ENCODE data around the gene BCAM.
"Not testable (repeated sequence)": the region's sequence is repeated elsewhere in the genome, so short reads cannot be mapped to it uniquely, and the experiment has no call there.

Gene BCAM

DNA sequence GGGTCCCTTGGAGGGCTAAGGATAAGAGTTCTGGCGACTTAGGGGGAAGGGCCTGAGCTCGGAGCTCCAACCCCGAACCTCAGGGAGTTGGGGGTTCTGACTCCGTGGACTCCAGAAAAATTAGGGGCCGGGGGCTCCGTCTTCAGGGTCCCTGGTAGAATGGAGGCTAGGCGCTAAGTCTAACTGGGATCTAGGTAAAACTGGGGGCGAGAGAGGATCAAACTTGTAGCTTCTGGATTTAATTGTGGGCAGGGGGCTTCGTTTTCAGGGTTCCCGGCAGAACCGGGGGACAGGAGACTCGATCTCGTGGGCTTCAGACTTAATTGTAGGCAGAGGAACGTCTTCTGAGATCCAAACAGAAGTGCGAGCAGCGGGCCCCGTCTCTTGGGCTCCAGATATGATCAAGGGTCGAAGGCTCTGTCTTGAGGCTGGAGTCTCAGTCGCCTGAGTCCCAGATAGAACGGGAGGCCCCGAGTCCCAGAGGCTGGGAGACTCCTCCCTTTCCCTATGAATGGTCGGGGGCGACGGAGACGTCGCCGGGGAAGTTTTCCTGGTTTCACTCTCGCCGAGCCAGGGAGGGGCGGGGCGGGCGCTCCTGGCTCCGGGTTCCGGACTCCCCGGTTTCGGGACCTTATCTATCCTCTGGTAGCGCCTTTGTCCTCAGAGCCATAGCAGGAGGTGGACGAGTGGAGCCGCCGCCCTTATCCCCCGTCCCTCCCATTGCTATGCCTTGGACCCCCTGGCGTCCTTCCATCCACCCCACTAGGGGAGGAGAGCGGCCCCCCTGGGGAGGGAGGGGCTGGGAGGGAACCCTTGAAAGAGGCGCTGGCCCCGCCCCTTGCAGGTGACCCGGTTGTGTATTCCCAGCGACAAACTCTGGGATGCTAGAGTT is 38.5 kb downstream of the BCAM start:
- in situ Hi-C loops (cut with MboI; ENCODE audit: low sequenced_read_pairs) = no loop called here

DNA sequence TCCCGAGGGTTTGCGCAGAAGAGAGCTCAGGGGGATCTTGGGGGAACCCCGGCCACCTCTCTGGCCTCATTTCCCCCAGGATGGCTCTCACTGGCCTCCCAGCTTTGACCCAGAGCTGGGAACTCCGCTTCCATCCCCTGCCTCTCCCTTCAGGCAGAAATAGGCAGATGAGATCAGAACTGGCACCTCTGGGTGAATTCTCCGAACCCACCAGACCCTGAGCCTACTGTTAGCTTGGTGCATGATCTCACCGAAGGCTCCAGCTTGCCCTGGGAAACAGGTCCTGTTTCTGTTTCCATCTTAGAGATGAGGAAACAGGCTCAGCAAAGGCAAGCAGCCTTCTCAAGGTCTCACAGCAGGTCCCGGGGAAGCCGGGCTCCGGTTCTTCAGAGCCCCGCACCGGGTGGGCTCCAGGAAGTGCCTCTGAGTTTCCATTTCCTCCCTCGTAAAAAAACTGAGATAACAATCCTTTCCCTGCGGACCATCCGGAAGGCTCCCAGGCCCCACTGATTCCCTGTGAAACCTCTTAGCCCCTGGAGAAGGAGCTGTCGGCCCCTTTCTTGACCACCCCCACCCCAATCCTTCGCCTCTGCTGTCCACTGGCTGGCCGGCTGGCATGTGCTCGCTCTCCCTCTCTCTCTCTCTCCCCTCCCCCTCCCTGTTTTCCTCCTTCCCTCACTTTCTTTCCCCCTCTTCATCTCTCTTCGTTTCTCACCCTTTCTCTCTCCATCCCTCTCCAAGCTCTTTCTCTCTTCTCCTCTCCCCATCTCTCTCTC is 39.3 kb downstream of the BCAM start:
- in situ Hi-C loops (cut with MboI; ENCODE audit: low sequenced_read_pairs) = no loop called here

DNA sequence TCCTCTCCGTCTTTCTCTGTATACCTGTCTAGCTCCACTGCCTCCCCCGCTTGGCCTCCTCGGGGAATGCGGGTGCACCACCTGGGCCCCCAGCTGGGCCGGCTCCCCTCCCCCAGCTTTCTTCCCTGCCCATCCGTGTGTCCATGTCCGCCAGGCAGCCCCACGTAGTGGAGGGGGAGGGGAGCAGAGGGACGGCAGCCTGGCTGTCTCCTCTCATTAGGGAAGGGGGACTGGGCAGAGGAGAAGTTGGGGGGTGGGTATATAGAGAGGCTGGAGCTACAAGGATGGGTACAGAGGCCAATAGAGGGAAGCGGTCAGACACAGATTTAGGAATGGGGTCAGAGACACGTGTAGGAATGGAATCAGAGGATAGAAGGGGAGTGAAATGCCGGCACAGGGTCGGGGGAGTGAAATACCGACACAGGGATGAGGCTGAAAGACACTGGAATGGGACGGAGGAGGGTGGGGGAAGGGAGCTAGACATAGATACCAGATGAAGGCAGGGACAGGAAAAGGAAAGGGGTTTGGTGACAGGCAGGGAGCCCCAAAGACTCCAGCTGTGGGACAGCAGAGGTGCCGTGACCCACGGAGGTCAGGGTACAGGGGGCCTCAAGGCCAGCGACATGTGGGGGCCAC is 40.0 kb downstream of the BCAM start:
- in situ Hi-C loops (cut with MboI; ENCODE audit: low sequenced_read_pairs) = no loop called here

DNA sequence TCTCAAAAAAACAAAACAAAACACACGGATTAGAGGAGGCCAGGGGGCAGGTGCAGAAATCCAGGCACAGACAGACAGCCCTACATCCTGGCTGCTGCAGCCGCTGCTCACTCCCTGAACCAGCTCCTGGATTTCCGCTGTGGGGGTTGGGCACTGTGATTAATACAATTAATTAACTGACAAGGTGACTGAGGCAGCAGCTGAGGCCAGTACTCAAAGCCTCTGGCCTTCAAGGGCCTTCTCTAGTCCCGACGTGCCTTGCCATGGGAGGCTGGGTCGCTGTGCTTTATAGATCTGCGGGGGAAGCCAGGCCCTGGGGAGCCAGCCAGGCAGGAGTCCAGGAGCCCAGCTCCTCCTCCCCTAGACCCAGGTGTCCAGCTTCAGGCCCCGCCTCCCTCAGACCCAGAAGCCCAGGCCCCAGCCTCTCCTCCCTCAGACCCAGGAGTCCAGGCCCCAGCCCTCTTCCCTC is 41.8 kb downstream of the BCAM start:
- in situ Hi-C loops (cut with MboI; ENCODE audit: low sequenced_read_pairs) = no loop called here

DNA sequence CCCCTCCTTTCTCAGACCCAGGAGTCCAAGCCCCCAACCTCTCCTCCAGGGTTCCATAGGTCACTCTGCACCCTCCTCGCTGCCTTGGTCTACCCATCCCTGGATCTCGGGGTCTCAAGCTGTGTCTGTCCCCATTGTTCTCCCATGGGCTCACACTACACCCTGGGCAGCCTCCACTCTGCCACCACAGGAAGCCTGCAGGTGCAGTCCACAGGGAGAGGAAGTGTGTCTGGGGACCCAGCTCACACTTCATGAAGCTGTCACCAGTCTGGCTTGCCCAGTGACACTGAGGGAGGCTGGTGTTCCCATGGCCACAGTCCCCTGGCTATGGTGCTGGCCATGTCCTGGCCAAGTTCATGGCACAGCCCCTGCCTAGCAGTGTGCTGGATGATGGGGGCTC is 42.5 kb downstream of the BCAM start:
- in situ Hi-C loops (cut with MboI; ENCODE audit: low sequenced_read_pairs) = no loop called here

DNA sequence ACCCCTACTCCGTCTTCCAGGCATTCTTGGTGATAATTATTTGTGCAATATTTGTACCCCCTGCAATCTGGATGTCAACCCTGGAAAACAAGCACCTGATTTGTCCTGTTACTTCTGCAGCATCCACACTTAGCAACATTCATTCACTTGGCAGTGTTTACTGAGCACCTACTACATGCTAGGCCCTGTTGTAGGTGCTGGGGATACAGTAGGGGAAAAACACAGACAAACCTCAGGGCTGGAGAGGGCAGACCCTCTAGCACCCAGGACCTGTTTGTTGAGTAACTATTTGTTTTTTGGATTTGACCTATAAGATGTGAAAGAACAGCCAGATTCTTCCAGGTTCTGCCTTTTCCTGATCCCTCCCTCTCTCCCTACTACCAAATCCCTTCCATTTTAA is 46.7 kb downstream of the BCAM start:
- in situ Hi-C loops (cut with MboI; ENCODE audit: low sequenced_read_pairs) = no loop called here

DNA sequence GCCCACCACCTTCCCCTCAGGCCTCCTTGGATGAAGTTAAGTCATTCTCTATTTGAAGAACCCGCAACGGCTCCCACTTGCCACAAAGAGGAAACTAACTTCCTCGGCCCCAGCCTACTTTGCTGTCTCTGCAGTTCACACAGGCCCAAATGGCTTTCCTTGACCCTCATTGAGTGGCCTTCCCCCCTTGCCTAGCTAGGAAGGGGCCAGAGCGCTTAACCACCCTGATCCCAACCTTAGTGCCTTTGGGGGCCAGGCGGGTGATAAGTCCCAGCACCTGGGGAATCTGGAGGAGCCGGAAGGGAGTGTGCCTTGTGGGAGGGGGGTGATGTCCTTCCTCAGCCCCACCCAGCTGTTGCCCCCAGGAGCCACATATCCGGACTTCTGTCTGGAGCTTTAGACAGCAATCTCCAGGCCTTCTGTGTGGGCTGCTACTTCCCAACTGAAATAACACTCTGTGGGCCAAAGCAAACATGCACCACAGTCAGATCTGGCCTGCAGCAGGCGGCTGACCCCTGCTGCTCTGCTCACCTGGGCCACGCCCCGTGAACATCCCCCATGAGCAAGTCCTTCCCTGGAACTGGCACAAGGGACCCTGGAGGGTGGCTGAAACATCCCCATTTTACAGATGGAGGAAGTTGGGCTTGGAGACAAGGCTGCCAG is 47.6 kb downstream of the BCAM start:
- in situ Hi-C loops (cut with MboI; ENCODE audit: low sequenced_read_pairs) = no loop called here

DNA sequence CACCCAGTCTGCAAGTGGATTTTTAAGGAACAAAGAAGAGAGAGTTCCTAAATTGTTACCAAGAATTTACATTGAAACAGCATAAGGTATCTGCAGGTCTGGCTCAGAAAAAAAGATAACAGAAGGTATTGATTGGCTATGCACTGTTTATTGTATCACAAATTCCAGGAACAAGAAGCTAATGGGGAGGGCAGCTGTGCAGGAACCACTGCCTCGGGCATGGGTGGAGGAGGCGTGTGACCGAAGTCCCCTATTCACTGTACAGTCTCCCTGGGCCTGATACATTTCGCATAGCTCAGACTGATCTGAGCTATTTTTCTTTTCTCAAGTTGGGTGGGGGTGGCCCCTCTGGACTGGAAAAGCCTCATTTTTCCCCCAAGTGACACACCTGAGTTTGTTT is 48.9 kb downstream of the BCAM start:
- in situ Hi-C loops (cut with MboI; ENCODE audit: low sequenced_read_pairs) = no loop called here

DNA sequence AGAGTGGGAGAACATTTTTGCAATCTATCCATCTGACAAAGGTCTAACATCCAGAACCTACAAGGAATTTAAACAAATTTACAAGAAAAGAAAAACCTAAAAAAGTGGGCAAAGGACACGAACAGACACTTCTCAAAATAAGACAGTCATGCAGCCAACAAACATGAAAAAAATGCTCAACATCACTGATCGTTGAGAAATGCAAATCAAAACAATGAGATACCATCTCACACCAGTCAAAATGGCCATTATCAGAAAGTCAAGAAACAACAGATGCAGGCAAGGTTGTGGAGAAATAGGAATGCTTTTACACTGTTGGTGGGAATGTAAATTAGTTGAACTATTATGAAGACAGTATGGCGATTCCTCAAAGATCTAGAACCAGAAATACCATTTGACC is 52.7 kb downstream of the BCAM start:
- in situ Hi-C loops (cut with MboI; ENCODE audit: low sequenced_read_pairs) = not testable (repeated sequence)

DNA sequence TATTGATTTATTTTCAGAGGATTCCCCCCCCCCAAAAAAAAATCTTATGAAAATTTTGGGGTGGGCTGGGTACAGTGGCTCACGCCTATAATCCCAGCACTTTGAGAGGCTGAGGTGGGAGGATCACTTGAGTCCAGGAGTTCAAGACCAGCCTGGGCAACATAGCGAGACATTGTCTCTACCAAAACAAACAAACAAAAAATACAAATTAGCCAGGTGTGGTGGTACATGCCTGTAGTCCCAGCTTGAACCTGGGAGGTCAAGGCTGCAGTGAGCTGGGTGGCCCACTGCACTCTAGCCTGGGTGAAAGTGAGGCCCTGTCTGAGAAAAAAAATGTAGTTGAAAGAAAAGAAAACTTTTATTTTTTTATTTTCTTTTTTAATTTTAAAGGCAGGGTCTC is 55.1 kb downstream of the BCAM start:
- in situ Hi-C loops (cut with MboI; ENCODE audit: low sequenced_read_pairs) = no loop called here

DNA sequence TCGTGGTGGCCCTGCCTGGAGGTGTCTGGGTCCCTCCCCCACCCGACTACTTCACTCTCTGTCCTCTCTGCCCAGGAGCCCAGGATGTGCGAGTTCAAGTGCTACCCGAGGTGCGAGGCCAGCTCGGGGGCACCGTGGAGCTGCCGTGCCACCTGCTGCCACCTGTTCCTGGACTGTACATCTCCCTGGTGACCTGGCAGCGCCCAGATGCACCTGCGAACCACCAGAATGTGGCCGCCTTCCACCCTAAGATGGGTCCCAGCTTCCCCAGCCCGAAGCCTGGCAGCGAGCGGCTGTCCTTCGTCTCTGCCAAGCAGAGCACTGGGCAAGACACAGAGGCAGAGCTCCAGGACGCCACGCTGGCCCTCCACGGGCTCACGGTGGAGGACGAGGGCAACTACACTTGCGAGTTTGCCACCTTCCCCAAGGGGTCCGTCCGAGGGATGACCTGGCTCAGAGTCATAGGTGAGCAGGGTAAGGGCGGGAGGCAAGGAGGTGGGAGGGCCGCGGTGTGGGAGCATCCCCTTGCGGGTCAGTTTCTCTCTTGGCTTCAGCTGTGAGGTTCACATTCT is 56.4 kb downstream of the BCAM start:
- in situ Hi-C loops (cut with MboI; ENCODE audit: low sequenced_read_pairs) = no loop called here

DNA sequence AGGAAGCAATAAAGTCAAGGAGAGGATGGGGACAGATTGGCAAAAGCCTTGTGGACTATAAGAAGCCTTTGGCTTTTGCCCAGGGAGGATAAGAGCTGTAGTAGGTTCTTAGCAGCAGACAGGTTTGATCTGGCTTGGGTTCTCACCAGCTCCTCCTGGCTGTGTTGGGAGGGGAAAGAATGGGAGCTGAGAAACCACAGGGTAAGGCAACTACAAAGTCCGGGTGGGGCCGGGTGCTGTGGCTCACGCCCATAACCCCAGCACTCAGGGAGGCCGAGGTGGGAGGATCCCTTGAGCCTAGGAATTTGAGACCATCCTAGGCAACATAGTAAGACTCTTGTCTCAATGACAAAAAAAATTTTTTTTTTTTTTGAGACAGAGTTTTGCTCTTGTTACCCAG is 57.8 kb downstream of the BCAM start:
- in situ Hi-C loops (cut with MboI; ENCODE audit: low sequenced_read_pairs) = no loop called here

DNA sequence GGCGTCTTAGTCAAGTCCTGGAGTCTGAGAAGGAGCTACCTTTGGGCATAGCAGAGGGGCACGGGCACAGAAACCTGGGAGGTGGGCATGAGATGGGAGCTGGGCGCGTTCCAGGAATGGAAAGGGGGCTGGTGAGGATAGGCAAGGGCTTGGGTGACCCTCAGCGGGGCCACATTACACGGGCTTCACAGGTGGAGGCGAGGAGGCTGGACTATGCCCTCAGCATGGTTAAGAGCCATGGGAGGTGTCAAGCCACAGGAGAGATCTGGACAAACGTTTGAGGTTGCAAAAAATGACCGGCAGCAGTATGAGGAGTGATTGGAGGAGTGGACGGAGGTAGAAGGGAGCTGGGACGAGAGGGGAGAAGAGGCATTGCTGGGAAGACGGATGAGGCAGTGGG is 58.7 kb downstream of the BCAM start:
- in situ Hi-C loops (cut with MboI; ENCODE audit: low sequenced_read_pairs) = no loop called here

DNA sequence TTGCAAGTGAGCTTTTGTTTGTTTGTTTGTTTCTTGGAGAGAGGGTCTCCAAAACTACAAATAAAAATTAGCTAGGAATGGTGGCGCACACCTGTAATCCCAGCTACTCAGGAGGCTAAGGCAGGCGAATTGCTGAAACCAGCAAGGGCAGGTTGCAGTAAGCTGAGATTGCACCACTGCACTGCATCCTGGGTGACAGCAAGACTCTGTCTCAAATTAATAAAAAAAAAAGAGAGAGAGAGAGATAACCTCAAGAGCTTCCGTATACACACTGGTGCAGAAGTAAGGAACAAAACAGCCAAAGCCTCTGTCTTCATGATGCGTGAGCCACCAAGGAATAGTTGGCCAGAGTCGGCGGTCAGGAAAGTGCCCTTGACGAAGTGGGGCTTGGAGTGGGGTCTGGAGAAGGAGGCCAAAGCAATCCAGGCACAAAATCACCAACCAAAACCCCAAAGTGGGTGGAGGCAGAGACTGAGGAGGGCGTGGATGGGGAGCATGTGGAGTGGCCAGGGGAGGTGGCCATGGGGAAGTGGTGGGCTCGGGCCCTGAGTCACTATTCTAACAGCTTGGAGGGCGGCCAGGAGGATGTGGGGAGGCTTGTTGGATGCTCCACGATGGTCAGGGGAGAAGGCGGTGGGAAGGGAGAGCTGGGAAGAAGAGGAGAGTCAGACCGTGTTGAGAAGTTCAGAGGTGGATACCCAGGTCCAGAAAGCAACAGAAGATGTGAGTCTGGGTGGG is 61.0 kb downstream of the BCAM start:
- in situ Hi-C loops (cut with MboI; ENCODE audit: low sequenced_read_pairs) = no loop called here
